Endothelial cell (in vitro differentiated cells): ENCODE measurements around the gene CDKAL1. TPM values are rescaled to one million over a fixed set of nuclear protein-coding genes. Genes with fewer than 3 reads are reported as not detected.

Experiments
- DNase-seq: peaks from one replicate; pipeline ENCODE4 v3.0.0; 2021; ENCODE audit warnings: low spot score
- H3K27ac Mint-ChIP-seq: one replicate; pipeline ENCODE4 v1.8.0; 2021; ENCODE audit warnings: mixed read lengths, inconsistent platforms; ENCODE audit not compliant: unreplicated experiment
- H3K27me3 Mint-ChIP-seq: one replicate; pipeline ENCODE4 v1.8.0; 2021; ENCODE audit warnings: mild to moderate bottlenecking, moderate library complexity, mixed read lengths, inconsistent platforms; ENCODE audit not compliant: unreplicated experiment
- H3K36me3 Mint-ChIP-seq: one replicate; pipeline ENCODE4 v1.8.0; 2021; ENCODE audit warnings: mild to moderate bottlenecking, low read depth, mixed read lengths, inconsistent platforms; ENCODE audit not compliant: unreplicated experiment
- H3K4me1 Mint-ChIP-seq: one replicate; pipeline ENCODE4 v1.8.0; 2021; ENCODE audit warnings: mild to moderate bottlenecking, mixed read lengths, inconsistent platforms; ENCODE audit not compliant: unreplicated experiment
- H3K4me3 Mint-ChIP-seq: one replicate; pipeline ENCODE4 v1.8.0; 2021; ENCODE audit warnings: mild to moderate bottlenecking, mixed read lengths, inconsistent platforms; ENCODE audit not compliant: unreplicated experiment
- H3K9me3 Mint-ChIP-seq: one replicate; pipeline ENCODE4 v1.8.0; 2021; ENCODE audit warnings: mixed read lengths, inconsistent platforms; ENCODE audit not compliant: unreplicated experiment
- total RNA-seq: library from RNA; stranded (reverse); fragmentation: NEBNext Ultra II Directional; extraction: Animal tissue kit (Norgen Biotek cat#: 25700); gene quantifications from one replicate; pipeline ENCODE4 v1.2.1, GENCODE V29; 2021; ENCODE audit not compliant: unreplicated experiment
- TF ChIP-seq, protein P1 (sequence below): fragments of 200-600 bp; sonication (generic); IDR thresholded peaks from one replicate; pipeline ENCODE4 v1.5.0; 2021; ENCODE audit warnings: antibody characterized with exemption; ENCODE audit not compliant: unreplicated experiment

CDKAL1 gene
- total RNA-seq, 1 donor from 2014 or later, result 43.9 TPM

GRCh38 chr6:20710341-20710740 is 176.1 kb downstream of the CDKAL1 start:
- no peak overlapping the region for H3K27ac Mint-ChIP-seq

DNA sequence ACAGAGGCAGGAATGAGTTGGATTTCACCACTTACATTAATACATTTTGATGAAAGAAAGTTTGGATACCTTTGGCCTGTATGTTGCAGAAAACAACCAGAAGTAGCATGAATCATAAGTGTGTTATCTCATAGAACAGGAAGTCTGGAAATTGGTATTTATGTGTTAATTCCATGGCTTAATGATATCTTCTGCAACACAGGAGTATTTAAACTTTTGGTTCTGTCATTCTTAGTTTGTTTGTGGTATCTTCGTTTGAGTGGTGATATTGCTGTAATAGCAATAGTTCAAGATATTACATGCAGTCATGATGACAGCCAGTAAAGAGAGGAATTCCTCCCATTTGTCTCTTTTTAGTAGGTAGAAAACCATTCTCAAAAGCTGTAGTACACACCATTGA is 177.3 kb downstream of the CDKAL1 start:
- DNase-seq, result no peak
- Mint-ChIP-seq H3K27me3 (no peaks in the 10 kb centered on the region), H3K27ac (no peak overlapping the region), H3K4me1 (peaks cover 6% of the 10 kb centered on the region), H3K36me3 (no peaks in the 10 kb centered on the region), H3K4me3 (no peak overlapping the region), H3K9me3 (no peaks in the 10 kb centered on the region)
- TF ChIP-seq, protein P1, sequence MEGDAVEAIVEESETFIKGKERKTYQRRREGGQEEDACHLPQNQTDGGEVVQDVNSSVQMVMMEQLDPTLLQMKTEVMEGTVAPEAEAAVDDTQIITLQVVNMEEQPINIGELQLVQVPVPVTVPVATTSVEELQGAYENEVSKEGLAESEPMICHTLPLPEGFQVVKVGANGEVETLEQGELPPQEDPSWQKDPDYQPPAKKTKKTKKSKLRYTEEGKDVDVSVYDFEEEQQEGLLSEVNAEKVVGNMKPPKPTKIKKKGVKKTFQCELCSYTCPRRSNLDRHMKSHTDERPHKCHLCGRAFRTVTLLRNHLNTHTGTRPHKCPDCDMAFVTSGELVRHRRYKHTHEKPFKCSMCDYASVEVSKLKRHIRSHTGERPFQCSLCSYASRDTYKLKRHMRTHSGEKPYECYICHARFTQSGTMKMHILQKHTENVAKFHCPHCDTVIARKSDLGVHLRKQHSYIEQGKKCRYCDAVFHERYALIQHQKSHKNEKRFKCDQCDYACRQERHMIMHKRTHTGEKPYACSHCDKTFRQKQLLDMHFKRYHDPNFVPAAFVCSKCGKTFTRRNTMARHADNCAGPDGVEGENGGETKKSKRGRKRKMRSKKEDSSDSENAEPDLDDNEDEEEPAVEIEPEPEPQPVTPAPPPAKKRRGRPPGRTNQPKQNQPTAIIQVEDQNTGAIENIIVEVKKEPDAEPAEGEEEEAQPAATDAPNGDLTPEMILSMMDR, result no peak

More at GRCh38 chr6:20710341-20710740, 176.1 kb downstream of the CDKAL1 start:
- Mint-ChIP-seq H3K4me1 (peaks cover 6% of the 10 kb centered on the region), H3K4me3 (no peak overlapping the region), H3K36me3 (no peaks in the 10 kb centered on the region), H3K27me3 (no peaks in the 10 kb centered on the region), H3K9me3 (no peaks in the 10 kb centered on the region)
- TF ChIP-seq, protein P1, result no peak
- no peak for DNase-seq

DNA sequence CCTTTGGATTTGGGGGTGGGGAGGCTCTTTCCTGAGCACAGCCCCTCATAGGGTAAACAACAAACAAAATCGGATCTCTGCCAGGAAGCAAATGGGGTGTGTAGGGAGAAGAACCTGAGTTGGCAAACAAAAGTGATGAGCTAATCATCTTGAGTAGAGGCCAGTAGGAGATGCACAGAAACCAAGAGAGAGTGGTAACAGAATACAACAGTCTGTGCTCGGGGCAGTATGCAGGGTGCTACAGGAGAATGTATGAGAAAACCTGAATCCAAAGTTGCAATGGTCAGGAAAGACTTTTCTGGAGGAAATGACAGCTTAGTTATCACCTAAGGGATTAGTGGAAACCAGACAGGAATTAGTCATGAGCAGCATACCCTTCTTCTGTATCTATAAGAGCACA is 177.8 kb downstream of the CDKAL1 start:
- Mint-ChIP-seq H3K9me3 (no peaks in the 10 kb centered on the region), H3K27ac (no peak overlapping the region), H3K27me3 (no peaks in the 10 kb centered on the region), H3K4me1 (peaks cover 6% of the 10 kb centered on the region), H3K4me3 (no peak overlapping the region), H3K36me3 (no peaks in the 10 kb centered on the region)
- no peak for DNase-seq
- TF ChIP-seq, protein P1, result no peak

- no peak for DNase-seq
- no peaks in the 10 kb centered on the region for H3K9me3 Mint-ChIP-seq
- no peak overlapping the region for H3K27ac Mint-ChIP-seq
- no peak overlapping the region for H3K4me3 Mint-ChIP-seq
- TF ChIP-seq, protein P1, result no peak
- H3K36me3 Mint-ChIP-seq, result no peaks in the 10 kb centered on the region
- no peaks in the 10 kb centered on the region for H3K27me3 Mint-ChIP-seq
- H3K4me1 Mint-ChIP-seq, result peaks cover 6% of the 10 kb centered on the region
These were observed 181.0 kb downstream of the CDKAL1 start for GRCh38 chr6:20715135-20715806.

- TF ChIP-seq, protein P1, result no peak
- Mint-ChIP-seq H3K9me3 (no peaks in the 10 kb centered on the region), H3K36me3 (no peaks in the 10 kb centered on the region), H3K27me3 (no peaks in the 10 kb centered on the region), H3K27ac (no peak overlapping the region), H3K4me1 (peaks cover 3% of the 10 kb centered on the region), H3K4me3 (no peak overlapping the region)
- DNase-seq, result no peak
These were observed 182.6 kb downstream of the CDKAL1 start for GRCh38 chr6:20716865-20717264.
